NB4 (cell line): ENCODE results near the gene ACADVL.

Experiments
- DNase-seq: peaks from one replicate; pipeline ENCODE4 v3.0.0; 2010; ENCODE audit warnings: low read depth
- H3K4me3 ChIP-seq: one replicate; pipeline ENCODE4 v1.5.1; 2011; ENCODE audit warnings: mild to moderate bottlenecking, low read depth, low read length, moderate library complexity
- MYC ChIP-seq: IDR thresholded peaks from 2 replicates; pipeline ENCODE4 v1.6.1; 2011; ENCODE audit warnings: low read depth, low read length
- POLR2A ChIP-seq: IDR thresholded peaks from 2 replicates; pipeline ENCODE4 v1.6.1; 2011; ENCODE audit warnings: mild to moderate bottlenecking; ENCODE audit not compliant: insufficient read length; ENCODE audit errors: extremely low read depth
- TF ChIP-seq, protein P1 (sequence below): IDR thresholded peaks from 2 replicates; pipeline ENCODE4 v1.6.1; 2011; ENCODE audit warnings: low read depth, low read length
- TF ChIP-seq, protein P2 (sequence below): IDR thresholded peaks from one replicate; pipeline ENCODE4 v1.5.1; 2012; ENCODE audit warnings: low read depth, low read length

ACADVL gene

DNA sequence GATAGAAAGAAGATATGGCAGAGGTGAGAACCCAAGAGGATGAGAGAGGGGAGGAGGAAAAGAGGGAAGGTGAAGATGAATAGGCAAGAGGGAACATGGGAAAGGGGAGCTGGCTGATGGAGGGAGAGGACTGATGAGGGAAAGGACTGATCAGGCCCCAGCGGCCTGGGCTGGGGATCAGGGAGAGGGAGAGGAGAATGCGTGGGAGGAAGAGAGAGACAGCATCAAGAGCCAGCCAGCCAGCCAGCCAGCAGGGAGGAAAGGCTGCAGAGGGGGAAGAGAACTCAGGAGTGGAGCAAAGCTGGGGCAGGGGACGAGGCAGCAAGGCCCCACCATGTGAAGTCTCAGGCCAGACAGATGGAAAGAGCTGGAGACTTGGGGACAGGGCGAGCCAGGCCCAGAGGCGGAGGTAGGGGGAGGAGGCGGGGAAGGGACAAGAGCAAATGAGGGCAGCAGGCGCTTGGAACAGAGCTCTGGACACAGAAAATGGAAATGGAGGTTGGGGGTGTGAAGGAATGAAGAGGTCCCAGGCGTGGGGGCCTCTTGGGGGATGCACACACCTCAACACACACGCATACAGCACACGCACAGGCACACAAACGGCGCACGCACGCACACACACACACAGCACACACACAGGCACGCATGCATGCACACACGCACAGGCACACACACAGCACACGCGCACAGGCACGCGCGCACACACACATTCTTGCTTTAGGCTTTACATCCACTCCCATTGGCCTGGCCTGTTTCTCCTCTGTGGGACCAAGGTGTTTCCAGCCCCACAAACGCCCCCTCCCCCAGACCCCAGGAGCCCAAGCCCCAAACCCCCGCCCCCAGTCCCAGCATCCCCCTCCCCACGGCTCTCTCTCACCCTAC lies 12.4 kb upstream of the ACADVL start:
- DNase-seq, result no peak
- TF ChIP-seq MYC (no peak), POLR2A (no peak)
- TF ChIP-seq, protein P1, sequence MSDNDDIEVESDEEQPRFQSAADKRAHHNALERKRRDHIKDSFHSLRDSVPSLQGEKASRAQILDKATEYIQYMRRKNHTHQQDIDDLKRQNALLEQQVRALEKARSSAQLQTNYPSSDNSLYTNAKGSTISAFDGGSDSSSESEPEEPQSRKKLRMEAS, result no peak
- TF ChIP-seq, protein P2, sequence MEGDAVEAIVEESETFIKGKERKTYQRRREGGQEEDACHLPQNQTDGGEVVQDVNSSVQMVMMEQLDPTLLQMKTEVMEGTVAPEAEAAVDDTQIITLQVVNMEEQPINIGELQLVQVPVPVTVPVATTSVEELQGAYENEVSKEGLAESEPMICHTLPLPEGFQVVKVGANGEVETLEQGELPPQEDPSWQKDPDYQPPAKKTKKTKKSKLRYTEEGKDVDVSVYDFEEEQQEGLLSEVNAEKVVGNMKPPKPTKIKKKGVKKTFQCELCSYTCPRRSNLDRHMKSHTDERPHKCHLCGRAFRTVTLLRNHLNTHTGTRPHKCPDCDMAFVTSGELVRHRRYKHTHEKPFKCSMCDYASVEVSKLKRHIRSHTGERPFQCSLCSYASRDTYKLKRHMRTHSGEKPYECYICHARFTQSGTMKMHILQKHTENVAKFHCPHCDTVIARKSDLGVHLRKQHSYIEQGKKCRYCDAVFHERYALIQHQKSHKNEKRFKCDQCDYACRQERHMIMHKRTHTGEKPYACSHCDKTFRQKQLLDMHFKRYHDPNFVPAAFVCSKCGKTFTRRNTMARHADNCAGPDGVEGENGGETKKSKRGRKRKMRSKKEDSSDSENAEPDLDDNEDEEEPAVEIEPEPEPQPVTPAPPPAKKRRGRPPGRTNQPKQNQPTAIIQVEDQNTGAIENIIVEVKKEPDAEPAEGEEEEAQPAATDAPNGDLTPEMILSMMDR, result no peak
- H3K4me3 ChIP-seq, result no peak overlapping the region

DNA sequence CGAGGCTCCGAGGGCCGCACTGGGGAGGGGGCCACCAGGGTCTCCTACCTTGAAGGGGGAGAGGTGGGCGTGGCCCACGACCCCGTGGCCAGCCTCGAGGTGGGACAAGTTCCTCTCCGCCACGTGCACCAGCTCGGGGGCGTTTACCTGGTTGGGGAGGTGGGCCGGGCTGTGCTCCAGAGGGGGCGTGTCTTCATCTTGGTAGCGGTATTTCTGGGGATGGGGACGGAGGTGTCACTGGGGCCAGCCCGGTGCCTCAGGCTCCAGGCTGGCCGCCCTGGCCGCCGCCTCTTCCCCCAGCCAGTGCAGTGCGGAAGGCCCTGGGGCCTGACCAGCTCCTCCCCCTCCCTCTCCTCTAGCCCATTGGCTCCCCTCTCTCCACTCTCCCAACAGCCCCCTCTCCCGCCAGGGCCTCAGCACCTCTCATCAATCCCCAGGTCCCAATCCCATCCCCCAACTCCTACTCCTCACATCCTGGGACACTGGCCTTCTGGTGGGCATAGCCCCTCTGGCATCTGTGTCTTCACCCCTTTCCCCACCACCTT lies 11.6 kb upstream of the ACADVL start:
- H3K4me3 ChIP-seq, result no peak overlapping the region
- TF ChIP-seq, protein P1, result no peak
- no peak for DNase-seq

DNA sequence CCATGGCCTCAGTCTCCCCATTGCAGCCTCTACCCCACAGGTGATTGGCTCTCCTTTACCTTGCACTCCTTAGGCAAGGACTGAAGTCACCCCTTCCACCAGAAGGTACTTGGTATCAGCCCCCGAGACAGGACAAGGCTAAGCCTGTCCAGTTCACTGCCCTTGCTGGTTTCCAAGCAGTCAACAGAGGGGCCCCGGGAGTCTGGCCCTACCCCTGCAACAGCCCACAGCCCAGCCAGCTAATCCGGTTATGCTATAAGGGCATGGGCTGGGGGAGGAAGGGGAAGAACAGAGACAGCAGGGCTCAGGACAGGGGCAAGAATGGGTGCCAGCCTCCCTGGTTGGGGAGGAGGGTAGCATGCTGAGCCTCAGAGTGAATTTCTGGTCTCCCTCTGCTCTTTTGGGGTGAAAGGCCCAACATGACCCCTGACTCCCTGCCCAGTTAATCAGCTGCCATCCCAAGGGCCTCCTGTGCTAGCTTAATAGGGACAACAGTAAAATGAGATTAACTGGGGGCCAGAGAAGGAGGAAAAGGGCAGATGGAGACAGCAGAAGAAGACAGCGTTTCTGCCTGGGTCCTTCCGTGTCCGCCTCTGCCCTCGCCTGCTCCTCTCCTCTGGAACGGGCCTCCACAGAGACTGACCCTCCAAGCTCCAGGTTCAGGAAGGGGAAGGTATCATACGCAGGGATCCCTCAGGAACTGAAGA lies 10.8 kb upstream of the ACADVL start:
- H3K4me3 ChIP-seq, result no peak overlapping the region
- TF ChIP-seq, protein P2, result no peak
- TF ChIP-seq POLR2A (no peak), MYC (no peak)
- TF ChIP-seq, protein P1, result no peak
- DNase-seq, result no peak

DNA sequence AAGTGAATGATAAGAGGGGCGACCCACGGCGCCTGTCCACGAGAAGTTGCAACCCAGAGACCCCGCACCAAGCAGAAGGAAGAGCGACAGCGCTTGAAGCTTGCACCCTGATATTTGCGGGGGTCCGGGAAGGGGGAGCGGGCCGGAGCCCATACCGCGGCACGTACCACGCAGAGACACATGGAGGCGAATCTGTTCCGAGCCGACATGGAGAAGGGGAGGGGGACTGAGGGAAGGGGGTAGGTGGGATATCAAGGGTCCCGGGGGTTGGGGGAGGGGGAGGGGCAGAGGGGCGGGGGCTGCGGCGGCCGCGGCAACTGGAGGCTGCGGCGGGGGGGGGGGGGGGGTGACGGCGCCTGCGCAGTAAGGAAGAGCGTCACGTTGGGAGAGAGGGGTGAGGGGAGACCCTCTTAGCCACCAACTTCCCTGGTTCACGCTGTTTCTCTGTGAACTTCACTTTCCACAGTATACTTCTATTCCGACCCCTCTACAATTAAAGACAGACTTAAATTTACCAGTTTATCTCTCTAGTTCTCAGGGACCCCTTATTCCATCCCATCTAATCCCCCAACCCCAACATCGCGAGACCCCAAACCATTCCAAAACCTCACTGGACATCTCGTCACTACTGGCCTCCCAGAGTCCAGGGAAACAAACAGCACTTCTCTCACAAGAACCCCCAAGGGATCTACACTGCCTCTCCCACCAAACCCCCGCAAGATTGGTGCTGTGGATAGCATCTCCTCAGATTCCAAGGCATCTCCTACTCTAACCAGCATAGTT lies 8.1 kb upstream of the ACADVL start:
- TF ChIP-seq POLR2A, result no peak
- no peak for TF ChIP-seq MYC
- TF ChIP-seq, protein P1, result no peak
- TF ChIP-seq, protein P2, result no peak
- H3K4me3 ChIP-seq, result no peak overlapping the region
- no peak for DNase-seq

DNA sequence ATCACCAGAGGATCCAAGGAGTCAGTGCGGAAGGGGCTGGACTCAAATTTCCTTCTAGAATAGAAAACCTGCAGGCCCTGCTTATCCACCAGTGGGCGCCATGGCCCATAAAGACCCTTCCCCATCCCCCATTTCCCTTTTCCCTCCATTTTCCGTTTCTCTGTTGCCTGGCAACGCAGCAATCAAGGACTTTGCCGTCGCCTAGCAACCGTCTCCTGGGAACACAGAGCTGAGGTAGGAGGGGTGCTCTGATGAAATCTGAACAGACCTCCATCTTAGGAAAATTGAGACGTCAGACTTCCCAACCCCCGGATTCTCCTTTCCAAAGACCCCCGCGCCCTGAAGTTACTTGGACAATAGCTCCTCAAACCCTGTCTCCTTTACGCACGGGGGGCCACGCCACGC lies 5.8 kb upstream of the ACADVL start:
- peak; percentile 78 for DNase-seq
- H3K4me3 ChIP-seq, result no peak overlapping the region
- TF ChIP-seq POLR2A, result no peak
- TF ChIP-seq, protein P2, result peak; percentile 50
